SK-N-SH (cell line): ENCODE results near the gene FJX1.

Experiments
- CTCF ChIP-seq: fragments of 200-600 bp; sonication (generic); IDR thresholded peaks from 2 replicates; pipeline ENCODE4 v1.6.1; 2017; ENCODE audit warnings: antibody characterized with exemption, mild to moderate bottlenecking, moderate library complexity
- FOSL2 ChIP-seq: IDR thresholded peaks from 2 replicates; pipeline ENCODE4 v1.4.0; 2012; ENCODE audit warnings: low read depth, mild to moderate bottlenecking, moderate library complexity, borderline replicate concordance
- MAX ChIP-seq: IDR thresholded peaks from 2 replicates; pipeline ENCODE4 v1.4.0; 2012; ENCODE audit warnings: low read depth
- POLR2AphosphoS5 ChIP-seq: IDR thresholded peaks from 2 replicates; pipeline ENCODE4 v1.6.1; 2012; ENCODE audit warnings: low read depth, low read length
- RAD21 ChIP-seq: IDR thresholded peaks from 2 replicates; pipeline ENCODE4 v1.6.1; 2012; ENCODE audit warnings: mild to moderate bottlenecking, low read length
- RFX5 ChIP-seq: IDR thresholded peaks from 2 replicates; pipeline ENCODE4 v1.6.1; 2012; ENCODE audit warnings: mild to moderate bottlenecking, improper control_type of control experiment, low read length
- SIN3A ChIP-seq: IDR thresholded peaks from 2 replicates; pipeline ENCODE4 v1.6.1; 2012; ENCODE audit warnings: low read depth, mild to moderate bottlenecking, low read length, moderate library complexity, borderline replicate concordance
- TAF1 ChIP-seq: IDR thresholded peaks from 2 replicates; pipeline ENCODE4 v1.6.1; 2012; ENCODE audit warnings: low read depth, mild to moderate bottlenecking, low read length, moderate library complexity, borderline replicate concordance
- TCF12 ChIP-seq: IDR thresholded peaks from 2 replicates; pipeline ENCODE4 v1.4.0; 2012
- USF2 ChIP-seq: fragments of 150-350 bp; IDR thresholded peaks from 2 replicates; pipeline ENCODE4 v1.6.1; 2017; ENCODE audit warnings: antibody characterized with exemption, low read length, low read depth, borderline replicate concordance
- YY1 ChIP-seq: IDR thresholded peaks from 2 replicates; pipeline ENCODE4 v1.4.0; 2012; ENCODE audit warnings: low read depth, mild to moderate bottlenecking

DNA sequence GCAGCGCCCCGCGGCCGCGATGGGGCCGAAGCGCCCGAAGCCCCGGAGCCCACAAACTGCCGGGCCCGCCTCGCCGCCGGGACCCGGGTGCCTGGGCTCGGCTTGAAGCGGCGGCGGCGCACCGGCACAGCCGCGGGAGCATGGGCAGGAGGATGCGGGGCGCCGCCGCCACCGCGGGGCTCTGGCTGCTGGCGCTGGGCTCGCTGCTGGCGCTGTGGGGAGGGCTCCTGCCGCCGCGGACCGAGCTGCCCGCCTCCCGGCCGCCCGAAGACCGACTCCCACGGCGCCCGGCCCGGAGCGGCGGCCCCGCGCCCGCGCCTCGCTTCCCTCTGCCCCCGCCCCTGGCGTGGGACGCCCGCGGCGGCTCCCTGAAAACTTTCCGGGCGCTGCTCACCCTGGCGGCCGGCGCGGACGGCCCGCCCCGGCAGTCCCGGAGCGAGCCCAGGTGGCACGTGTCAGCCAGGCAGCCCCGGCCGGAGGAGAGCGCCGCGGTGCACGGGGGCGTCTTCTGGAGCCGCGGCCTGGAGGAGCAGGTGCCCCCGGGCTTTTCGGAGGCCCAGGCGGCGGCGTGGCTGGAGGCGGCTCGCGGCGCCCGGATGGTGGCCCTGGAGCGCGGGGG lies 346 bp downstream of the FJX1 start:
- TF ChIP-seq USF2 (no peak), POLR2AphosphoS5 (no peak), CTCF (no peak), TAF1 (no peak), MAX (no peak), FOSL2 (no peak), YY1 (no peak), SIN3A (no peak), TCF12 (no peak), RAD21 (no peak), RFX5 (no peak)
